Measurements from ENCODE around the gene PIEZO2. TPM values are rescaled to one million over a fixed set of nuclear protein-coding genes. Genes with fewer than 3 reads are reported as not detected.

The PIEZO2 gene
- total RNA-seq, 1 donor from 2014 or later: 8.4 TPM

DNA sequence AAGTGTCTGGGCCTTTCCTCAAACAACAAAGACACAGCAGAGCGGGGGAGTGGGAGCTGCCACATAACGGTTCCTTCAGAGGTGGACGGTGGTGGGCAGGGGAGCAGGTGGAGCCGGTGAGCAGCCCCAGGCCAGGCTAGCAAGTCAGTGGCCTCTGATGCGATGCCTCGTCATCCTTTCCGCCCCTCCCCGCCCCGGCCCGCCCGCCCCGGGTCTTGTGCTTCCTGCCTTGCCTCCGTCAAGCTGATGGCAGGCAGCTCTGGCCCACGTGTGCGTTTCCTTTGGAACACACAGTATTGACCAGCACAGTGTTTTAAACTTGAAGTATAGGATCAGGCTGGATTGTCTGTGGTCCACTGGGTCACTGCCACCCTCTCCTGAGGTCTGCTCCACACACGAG, 38.9 kb downstream of the PIEZO2 start:
- Mint-ChIP-seq H3K36me3 (ENCODE audit: low read depth, unreplicated experiment) (no peaks in the 10 kb centered on the region), H3K4me1 (ENCODE audit: unreplicated experiment) (peaks cover 2% of the 10 kb centered on the region), H3K27me3 (ENCODE audit: unreplicated experiment) (no peaks in the 10 kb centered on the region), H3K27ac (ENCODE audit: unreplicated experiment) (no peak overlapping the region), H3K9me3 (ENCODE audit: unreplicated experiment) (no peaks in the 10 kb centered on the region), H3K4me3 (ENCODE audit: unreplicated experiment) (no peak overlapping the region)
- TF ChIP-seq, protein P1, sequence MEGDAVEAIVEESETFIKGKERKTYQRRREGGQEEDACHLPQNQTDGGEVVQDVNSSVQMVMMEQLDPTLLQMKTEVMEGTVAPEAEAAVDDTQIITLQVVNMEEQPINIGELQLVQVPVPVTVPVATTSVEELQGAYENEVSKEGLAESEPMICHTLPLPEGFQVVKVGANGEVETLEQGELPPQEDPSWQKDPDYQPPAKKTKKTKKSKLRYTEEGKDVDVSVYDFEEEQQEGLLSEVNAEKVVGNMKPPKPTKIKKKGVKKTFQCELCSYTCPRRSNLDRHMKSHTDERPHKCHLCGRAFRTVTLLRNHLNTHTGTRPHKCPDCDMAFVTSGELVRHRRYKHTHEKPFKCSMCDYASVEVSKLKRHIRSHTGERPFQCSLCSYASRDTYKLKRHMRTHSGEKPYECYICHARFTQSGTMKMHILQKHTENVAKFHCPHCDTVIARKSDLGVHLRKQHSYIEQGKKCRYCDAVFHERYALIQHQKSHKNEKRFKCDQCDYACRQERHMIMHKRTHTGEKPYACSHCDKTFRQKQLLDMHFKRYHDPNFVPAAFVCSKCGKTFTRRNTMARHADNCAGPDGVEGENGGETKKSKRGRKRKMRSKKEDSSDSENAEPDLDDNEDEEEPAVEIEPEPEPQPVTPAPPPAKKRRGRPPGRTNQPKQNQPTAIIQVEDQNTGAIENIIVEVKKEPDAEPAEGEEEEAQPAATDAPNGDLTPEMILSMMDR (IDR thresholded peaks at IDR 0.05; ENCODE audit: unreplicated experiment): no peak
- DNase-seq (ENCODE audit: low spot score): no peak

DNA sequence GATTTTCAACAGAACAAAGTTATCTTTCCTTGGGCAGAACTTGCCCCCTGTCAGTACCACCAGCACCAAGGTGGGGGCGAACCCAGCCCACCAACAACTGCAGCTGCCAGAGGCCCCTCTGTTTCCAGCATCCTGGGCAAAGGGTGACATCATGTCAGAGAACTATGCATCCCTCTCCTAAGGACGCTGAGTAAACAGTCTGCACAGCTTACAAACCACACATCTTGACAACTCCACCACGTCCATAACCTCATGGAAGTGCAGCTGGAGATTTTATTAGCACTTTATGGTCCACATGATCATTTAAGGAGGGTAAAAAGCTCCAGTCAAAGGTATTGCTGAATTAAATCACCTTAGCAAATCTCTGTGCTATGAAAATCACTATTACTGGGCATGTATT, 40.4 kb downstream of the PIEZO2 start:
- peaks cover 2% of the 10 kb centered on the region for H3K4me1 Mint-ChIP-seq (ENCODE audit: unreplicated experiment)
- no peaks in the 10 kb centered on the region for H3K9me3 Mint-ChIP-seq (ENCODE audit: unreplicated experiment)
- TF ChIP-seq, protein P1 (IDR thresholded peaks at IDR 0.05; ENCODE audit: unreplicated experiment): no peak
- no peak overlapping the region for H3K27ac Mint-ChIP-seq (ENCODE audit: unreplicated experiment)
- no peaks in the 10 kb centered on the region for H3K36me3 Mint-ChIP-seq (ENCODE audit: low read depth, unreplicated experiment)
- H3K27me3 Mint-ChIP-seq (ENCODE audit: unreplicated experiment): no peaks in the 10 kb centered on the region
- DNase-seq (ENCODE audit: low spot score): no peak
- H3K4me3 Mint-ChIP-seq (ENCODE audit: unreplicated experiment): no peak overlapping the region

DNA sequence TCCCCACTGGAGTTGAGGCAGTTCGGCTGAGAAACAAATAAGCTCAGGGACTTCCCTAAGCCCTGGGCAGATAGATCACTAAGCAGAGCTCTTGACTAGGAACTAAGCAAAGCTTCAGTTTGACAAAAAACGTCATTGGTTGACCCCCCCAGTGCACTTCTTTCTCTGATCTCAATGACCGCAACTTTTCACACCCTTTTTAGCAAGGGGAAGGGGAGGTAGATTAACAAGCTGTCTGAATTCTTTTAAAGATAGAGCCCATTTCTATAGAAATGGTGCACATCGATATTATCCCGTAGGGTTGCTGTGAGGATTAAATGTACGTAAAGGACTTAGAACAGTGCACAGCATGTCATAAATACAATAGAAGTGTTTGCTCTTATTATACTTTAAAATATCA, 42.5 kb downstream of the PIEZO2 start:
- TF ChIP-seq, protein P1 (IDR thresholded peaks at IDR 0.05; ENCODE audit: unreplicated experiment): no peak
- DNase-seq (ENCODE audit: low spot score): no peak
- no peak overlapping the region for H3K4me3 Mint-ChIP-seq (ENCODE audit: unreplicated experiment)
- no peaks in the 10 kb centered on the region for H3K4me1 Mint-ChIP-seq (ENCODE audit: unreplicated experiment)
- H3K9me3 Mint-ChIP-seq (ENCODE audit: unreplicated experiment): no peaks in the 10 kb centered on the region
- no peak overlapping the region for H3K27ac Mint-ChIP-seq (ENCODE audit: unreplicated experiment)
- H3K36me3 Mint-ChIP-seq (ENCODE audit: low read depth, unreplicated experiment): no peaks in the 10 kb centered on the region
- no peaks in the 10 kb centered on the region for H3K27me3 Mint-ChIP-seq (ENCODE audit: unreplicated experiment)

DNA sequence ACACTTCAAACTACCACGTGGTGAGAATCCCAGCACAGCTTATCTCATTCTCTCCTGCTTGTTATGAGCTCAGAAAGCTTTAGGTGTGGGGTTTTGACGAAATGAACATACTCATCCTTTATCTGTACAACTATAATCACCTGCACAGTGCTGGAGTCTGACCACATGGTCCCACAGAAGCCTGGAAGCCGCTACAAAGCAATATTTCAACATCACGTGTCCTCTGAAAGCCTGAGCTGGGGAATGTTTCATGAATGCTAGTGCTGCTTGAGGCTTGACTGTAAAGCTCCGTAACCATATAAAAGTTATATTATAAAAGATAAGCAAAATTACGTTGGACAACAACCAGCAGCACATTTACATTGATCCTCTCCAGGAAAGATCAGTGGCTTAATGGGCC, 43.9 kb downstream of the PIEZO2 start:
- no peak overlapping the region for H3K27ac Mint-ChIP-seq (ENCODE audit: unreplicated experiment)
- TF ChIP-seq, protein P1 (IDR thresholded peaks at IDR 0.05; ENCODE audit: unreplicated experiment): no peak
- H3K36me3 Mint-ChIP-seq (ENCODE audit: low read depth, unreplicated experiment): no peaks in the 10 kb centered on the region
- no peak overlapping the region for H3K4me3 Mint-ChIP-seq (ENCODE audit: unreplicated experiment)
- no peaks in the 10 kb centered on the region for H3K9me3 Mint-ChIP-seq (ENCODE audit: unreplicated experiment)
- H3K4me1 Mint-ChIP-seq (ENCODE audit: unreplicated experiment): no peaks in the 10 kb centered on the region
- no peak for DNase-seq (ENCODE audit: low spot score)
- no peaks in the 10 kb centered on the region for H3K27me3 Mint-ChIP-seq (ENCODE audit: unreplicated experiment)

DNA sequence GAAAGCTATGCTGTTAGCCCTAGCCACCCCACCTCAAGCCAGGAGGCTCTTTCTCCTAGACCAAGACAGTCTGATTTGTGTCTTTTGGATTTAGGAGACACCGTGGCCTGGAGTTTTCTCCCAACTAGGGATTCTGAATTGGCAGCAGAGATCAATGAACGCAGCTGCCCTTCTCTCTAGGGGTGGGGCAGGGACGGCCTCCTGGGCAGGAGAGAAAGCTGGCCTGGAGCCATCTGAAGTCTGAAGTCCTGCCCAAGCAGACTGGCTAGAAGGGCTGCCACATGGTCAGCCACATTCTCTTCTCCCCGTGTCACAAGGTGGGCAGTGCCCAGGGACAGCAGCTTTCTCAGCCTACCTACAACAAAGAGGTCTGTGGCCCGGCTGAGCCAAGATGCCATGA, 45.1 kb downstream of the PIEZO2 start:
- Mint-ChIP-seq H3K4me3 (ENCODE audit: unreplicated experiment) (no peak overlapping the region), H3K9me3 (ENCODE audit: unreplicated experiment) (no peaks in the 10 kb centered on the region), H3K27ac (ENCODE audit: unreplicated experiment) (no peak overlapping the region), H3K27me3 (ENCODE audit: unreplicated experiment) (no peaks in the 10 kb centered on the region), H3K4me1 (ENCODE audit: unreplicated experiment) (no peaks in the 10 kb centered on the region), H3K36me3 (ENCODE audit: low read depth, unreplicated experiment) (no peaks in the 10 kb centered on the region)
- no peak for DNase-seq (ENCODE audit: low spot score)
- TF ChIP-seq, protein P1 (IDR thresholded peaks at IDR 0.05; ENCODE audit: unreplicated experiment): no peak

All from endothelial cell (in vitro differentiated cells).